Cardiac fibroblast (primary cell): ENCODE measurements around the gene MXRA7.
A peak's percentile ranks its signal among the peaks of the same experiment; 100 is the strongest.

ENCODE experiments used
- DNase-seq, 2 donors: peaks; one replicate each; pipeline versions ENCODE4 v3.0.0 to v3.0.0-alpha.2; 2010; ENCODE audit warnings: low read depth in 2 of 2
- H3K4me3 ChIP-seq, 2 donors: replicated peaks in 1 of 2; 1 replicate in 1 of 2; 2 replicates in 1 of 2; pipeline ENCODE4 v1.5.1; 2011; ENCODE audit warnings: low read depth in 2 of 2, low read length in 2 of 2, mild to moderate bottlenecking in 2 of 2, moderate library complexity in 1 of 2
- CTCF ChIP-seq: IDR thresholded peaks from one replicate; pipeline ENCODE4 v1.5.1; 2011; ENCODE audit warnings: low read depth, mild to moderate bottlenecking, low read length, inconsistent platforms

MXRA7 gene

DNA sequence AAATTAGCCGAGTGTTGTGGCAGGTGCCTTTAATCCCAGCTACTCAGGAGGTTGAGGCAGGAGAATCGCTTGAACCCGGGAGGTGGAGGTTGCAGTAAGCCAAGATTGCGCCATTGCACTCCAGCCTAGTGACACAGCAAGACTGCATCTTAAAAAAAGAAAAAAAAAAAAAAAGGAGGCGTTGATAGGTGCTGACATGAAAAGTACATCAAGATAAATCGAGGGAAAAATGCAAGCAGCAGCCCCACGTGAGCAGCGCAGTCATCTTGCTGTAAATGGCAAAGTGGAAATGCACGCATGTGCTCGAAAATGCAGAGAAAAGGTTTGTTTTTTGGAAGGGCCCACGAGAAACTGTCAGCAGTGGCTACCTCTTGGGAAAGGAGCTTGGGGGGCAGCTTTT is 20.9 kb downstream of the MXRA7 start:
- peak; percentile 57 to 77 for DNase-seq
- TF ChIP-seq CTCF: no peak
- H3K4me3 ChIP-seq: no peak overlapping the region

- no peak for DNase-seq
- H3K4me3 ChIP-seq: no peak overlapping the region
Measured at GRCh38 chr17:76688165-76688622, 22.6 kb downstream of the MXRA7 start.

GRCh38 chr17:76687298-76688164 is 23.2 kb downstream of the MXRA7 start:
- TF ChIP-seq CTCF: no peak
- no peak for DNase-seq

More at GRCh38 chr17:76688165-76688622, 22.6 kb downstream of the MXRA7 start:
- no peak for TF ChIP-seq CTCF

GRCh38 chr17:76686538-76687297 is 24.0 kb downstream of the MXRA7 start:
- H3K4me3 ChIP-seq: no peak overlapping the region
- no peak for DNase-seq
- no peak for TF ChIP-seq CTCF

More at GRCh38 chr17:76687298-76688164, 23.2 kb downstream of the MXRA7 start:
- H3K4me3 ChIP-seq: no peak overlapping the region

DNA sequence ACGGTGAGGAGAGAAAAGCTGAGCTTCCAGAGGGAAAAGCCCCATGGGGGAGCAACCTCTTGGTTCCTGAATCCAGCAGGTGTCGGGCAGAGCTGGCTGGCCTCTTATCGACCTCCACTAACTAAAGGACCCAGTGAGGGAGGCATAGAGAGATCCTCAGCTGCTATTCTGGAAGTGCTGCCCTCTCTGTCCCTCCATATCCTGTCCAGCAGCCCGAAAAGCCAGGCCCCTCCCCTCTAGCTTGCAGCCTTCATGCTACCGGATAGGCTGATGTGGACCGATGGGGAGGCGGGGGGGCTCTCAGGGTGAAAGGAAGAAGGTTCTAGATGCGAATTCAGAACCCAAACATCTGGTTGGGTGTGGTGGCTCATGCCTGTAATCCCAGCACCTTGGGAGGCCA is 24.9 kb downstream of the MXRA7 start:
- no peak for DNase-seq
- TF ChIP-seq CTCF: no peak
- H3K4me3 ChIP-seq: no peak overlapping the region

DNA sequence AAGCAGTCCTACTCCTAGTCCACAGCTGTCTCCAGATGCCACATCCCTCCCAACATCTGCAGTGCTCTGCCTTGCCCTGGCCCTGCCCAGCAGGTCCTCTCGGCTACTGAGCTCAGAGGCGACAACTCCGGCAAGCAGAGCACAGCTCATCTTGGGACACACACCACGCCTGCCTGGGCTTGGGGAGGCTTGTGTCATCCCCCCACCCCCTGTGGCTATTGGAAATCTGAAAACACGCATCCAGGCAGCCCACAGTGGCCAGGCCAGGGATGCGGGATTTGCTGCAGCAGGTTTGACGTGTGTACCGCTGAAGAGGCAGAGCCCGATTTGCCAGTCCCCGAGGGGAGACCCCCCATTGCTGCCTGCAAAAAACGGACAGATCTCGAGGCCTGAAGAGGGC is 25.4 kb downstream of the MXRA7 start:
- no peak for DNase-seq
- no peak overlapping the region for H3K4me3 ChIP-seq
- TF ChIP-seq CTCF: no peak
